H1 (cell line): ENCODE results near the gene PTPRT. TPM values are rescaled to one million over a fixed set of nuclear protein-coding genes. Genes with fewer than 3 reads are reported as not detected.

Experiments
- CTCF ChIA-PET: fragments of 300-600 bp; sonication (Branson Sonifier 250); formaldehyde crosslinking; loops from one replicate; lab custom pipeline; 2021; ENCODE audit not compliant: partially characterized antibody; lab: Charles Lee
- POLR2A ChIA-PET: fragments of 300-600 bp; sonication (Branson Sonifier 250); formaldehyde crosslinking; loops from one replicate; lab custom pipeline; 2021; ENCODE audit warnings: inconsistent platforms; ENCODE audit not compliant: partially characterized antibody; lab: Charles Lee
- DNase-seq, 2 experiments: peaks; one replicate each; pipeline versions ENCODE4 v3.0.0 to v3.0.0-alpha.2; 2010 to 2022; ENCODE audit warnings: low spot score in 2 of 2, low read depth in 1 of 2, mixed read lengths in 1 of 2
- FAIRE-seq: peaks from 2 replicates; lab custom pipeline; 2011; peaks lifted over from hg19 to GRCh38; lab: Jason Lieb, UNC
- H2AFZ ChIP-seq: 2 replicates; pipeline ENCODE4 v1.8.1; 2012; ENCODE audit warnings: low read length, inconsistent platforms
- H2AK5ac ChIP-seq: 2 replicates; pipeline ENCODE4 v1.6.1; 2013; ENCODE audit warnings: low read depth, low read length
- H2BK120ac ChIP-seq: replicated peaks from 2 replicates; pipeline ENCODE3; 2013; ENCODE audit warnings: low read depth, low read length, inconsistent platforms
- H2BK12ac ChIP-seq: 2 replicates; pipeline ENCODE4 v1.6.1; 2013; ENCODE audit warnings: low read depth, low read length
- H2BK15ac ChIP-seq: 2 replicates; pipeline ENCODE4 v1.6.1; 2013; ENCODE audit warnings: low read length
- H2BK20ac ChIP-seq: 2 replicates; pipeline ENCODE4 v1.6.1; 2013; ENCODE audit warnings: low read length
- H2BK5ac ChIP-seq: 2 replicates; pipeline ENCODE4 v1.6.1; 2013; ENCODE audit warnings: low read depth, low read length
- H3K14ac ChIP-seq: 2 replicates; pipeline ENCODE4 v1.6.1; 2013; ENCODE audit warnings: inconsistent platforms; ENCODE audit not compliant: insufficient read length
- H3K18ac ChIP-seq: 2 replicates; pipeline ENCODE4 v1.6.1; 2013; ENCODE audit warnings: low read length; ENCODE audit errors: extremely low read depth
- H3K23ac ChIP-seq: 2 replicates; pipeline ENCODE4 v1.6.1; 2013; ENCODE audit warnings: inconsistent platforms; ENCODE audit not compliant: insufficient read length
- H3K23me2 ChIP-seq: 2 replicates; pipeline ENCODE4 v1.6.1; 2013; ENCODE audit warnings: low read depth, low read length
- H3K27ac ChIP-seq: 2 replicates; pipeline ENCODE4 v1.6.1; 2011; ENCODE audit warnings: low read depth, low read length, inconsistent platforms
- H3K27me3 ChIP-seq, 4 experiments: replicated peaks in 1 of 4; 1 replicate in 1 of 4; 2 replicates in 3 of 4; pipeline versions ENCODE4 v1.6.1 to v1.8.1; 2011 to 2013; ENCODE audit warnings: low read length in 3 of 4, mild to moderate bottlenecking in 3 of 4, inconsistent platforms in 2 of 4, mixed read lengths in 2 of 4, moderate library complexity in 1 of 4; ENCODE audit not compliant: control insufficient read depth in 3 of 4, insufficient read depth in 3 of 4; ENCODE audit errors: extremely low read depth in 1 of 4
- H3K36me3 ChIP-seq, 4 experiments: 2 replicates each; pipeline versions ENCODE4 v1.6.1 to v1.8.1; 2011 to 2013; ENCODE audit warnings: mild to moderate bottlenecking in 4 of 4, low read length in 3 of 4, moderate library complexity in 2 of 4, control low read depth in 1 of 4, inconsistent platforms in 1 of 4; ENCODE audit not compliant: insufficient read depth in 4 of 4, control insufficient read depth in 2 of 4
- H3K4ac ChIP-seq: replicated peaks from 2 replicates; pipeline ENCODE3; 2013; ENCODE audit warnings: low read length, low read depth, mixed read lengths, inconsistent platforms; ENCODE audit not compliant: insufficient read length
- H3K4me1 ChIP-seq, 4 experiments: replicated peaks in 1 of 4; 1 replicate in 1 of 4; 2 replicates in 3 of 4; pipeline versions ENCODE4 v1.6.1 to v1.8.1; 2011 to 2013; ENCODE audit warnings: low read length in 3 of 4, inconsistent platforms in 2 of 4, mixed read lengths in 1 of 4; ENCODE audit not compliant: insufficient read depth in 4 of 4, control insufficient read depth in 3 of 4
- H3K4me2 ChIP-seq, 2 experiments: 2 replicates each; pipeline versions ENCODE4 v1.6.1 to v1.8.1; 2011 to 2013; ENCODE audit warnings: low read depth in 2 of 2, low read length in 2 of 2, control low read depth in 1 of 2, inconsistent platforms in 1 of 2, mild to moderate bottlenecking in 1 of 2; ENCODE audit not compliant: insufficient read depth in 1 of 2
- H3K4me3 ChIP-seq, 4 experiments: fragments of 200-600, 300-600 bp in 1 of 4; sonication (generic), shearing (Covaris generic), sonication (Bioruptor Twin) in 1 of 4; 2 replicates each; pipeline versions ENCODE4 v1.5.1 to v1.8.1; 2011 to 2016; ENCODE audit warnings: low read length in 4 of 4, low read depth in 3 of 4, control low read depth in 2 of 4, inconsistent platforms in 2 of 4, mild to moderate bottlenecking in 2 of 4, mixed read lengths in 1 of 4, moderate library complexity in 1 of 4; ENCODE audit not compliant: insufficient read depth in 2 of 4; ENCODE audit errors: extremely low read depth in 1 of 4
- H3K56ac ChIP-seq: replicated peaks from 2 replicates; pipeline ENCODE3; 2013; ENCODE audit warnings: low read depth, mild to moderate bottlenecking, mixed read lengths, low read length, inconsistent platforms; ENCODE audit not compliant: insufficient read length
- H3K79me1 ChIP-seq: 2 replicates; pipeline ENCODE4 v1.6.1; 2013; ENCODE audit warnings: low read depth, low read length, control low read depth
- H3K79me2 ChIP-seq, 2 experiments: 2 replicates each; pipeline versions ENCODE4 v1.6.1 to v1.8.1; 2012 to 2013; ENCODE audit warnings: low read length in 2 of 2, mild to moderate bottlenecking in 2 of 2, inconsistent platforms in 1 of 2; ENCODE audit not compliant: insufficient read depth in 2 of 2, control insufficient read depth in 1 of 2
- H3K9ac ChIP-seq, 4 experiments: replicated peaks in 1 of 4; 1 replicate in 1 of 4; 2 replicates in 3 of 4; pipeline versions ENCODE4 v1.6.1 to v1.8.1; 2011 to 2013; ENCODE audit warnings: low read depth in 3 of 4, low read length in 3 of 4, control low read depth in 2 of 4, mild to moderate bottlenecking in 2 of 4, moderate library complexity in 2 of 4, inconsistent platforms in 1 of 4; ENCODE audit errors: extremely low read depth in 1 of 4
- H3K9me3 ChIP-seq, 2 experiments: 2 replicates each; pipeline versions ENCODE4 v1.6.1 to v1.8.1; 2012 to 2013; ENCODE audit warnings: mild to moderate bottlenecking in 2 of 2, moderate library complexity in 2 of 2, control low read depth in 1 of 2, inconsistent platforms in 1 of 2, low read depth in 1 of 2, low read length in 1 of 2, mixed read lengths in 1 of 2; ENCODE audit not compliant: insufficient read depth in 2 of 2
- H4K20me1 ChIP-seq, 2 experiments: replicated peaks in 1 of 2; 2 replicates each; pipeline versions ENCODE3 to v1.8.1; 2011 to 2013; ENCODE audit warnings: inconsistent platforms in 2 of 2, low read length in 2 of 2, mild to moderate bottlenecking in 1 of 2; ENCODE audit not compliant: insufficient read depth in 2 of 2, control insufficient read depth in 1 of 2
- H4K5ac ChIP-seq: 2 replicates; pipeline ENCODE4 v1.6.1; 2013; ENCODE audit warnings: low read length, low read depth, mixed read lengths, inconsistent platforms; ENCODE audit not compliant: insufficient read length
- H4K8ac ChIP-seq: 2 replicates; pipeline ENCODE4 v1.8.0; 2013; ENCODE audit warnings: mild to moderate bottlenecking, moderate library complexity, low read length, inconsistent platforms; ENCODE audit not compliant: insufficient read depth; ENCODE audit errors: extremely low read depth
- H4K91ac ChIP-seq: replicated peaks from 2 replicates; pipeline ENCODE3; 2013; ENCODE audit warnings: low read length, mixed read lengths, inconsistent platforms; ENCODE audit not compliant: insufficient read length
- BCL11A ChIP-seq, 2 experiments: IDR thresholded peaks; one replicate each; pipeline ENCODE4 v1.6.1; 2011; ENCODE audit warnings: low read depth in 2 of 2, low read length in 2 of 2, mild to moderate bottlenecking in 2 of 2
- CEBPB ChIP-seq: IDR thresholded peaks from 2 replicates; pipeline ENCODE4 v1.6.1; 2012; ENCODE audit warnings: low read depth, low read length
- EGR1 ChIP-seq: IDR thresholded peaks from 2 replicates; pipeline ENCODE4 v1.6.1; 2011; ENCODE audit warnings: low read depth, low read length, borderline replicate concordance
- WGBS, 2 experiments: shearing (Covaris generic) in 1 of 2; methylation state at CpG; one replicate each; pipeline versions ENCODE4 v1.1.6 to v1.1.7; 2013 to 2015; ENCODE audit warnings: low lambda C conversion rate in 2 of 2, mixed read lengths in 2 of 2, inconsistent platforms in 1 of 2, low coverage in 1 of 2, missing lambda C conversion rate in 1 of 2; ENCODE audit not compliant: insufficient replicate concordance in 2 of 2, insufficient coverage in 1 of 2, insufficient read length in 1 of 2; ENCODE audit errors: extremely low coverage in 1 of 2, missing lambda C conversion rate in 1 of 2; 5-methylcytosine and 5-hydroxymethylcytosine counted together
- polyA plus RNA-seq, 7 experiments: library from polyadenylated mRNA; depleted of rRNA in 3 of 7; stranded (reverse) in 5 of 7; unstranded in 2 of 7; fragments of >200 nt in 5 of 7; fragments of 200-250 nt in 2 of 7; gene quantifications; 1 replicate in 5 of 7; 2 replicates in 1 of 7; 4 replicates in 1 of 7; pipeline versions ENCODE4 v1.2.1 to v1.2.3, GENCODE V29; 2011 to 2013; ENCODE audit warnings: missing spikeins in 2 of 7, mixed read lengths in 2 of 7
- total RNA-seq: library from RNA; stranded (reverse); fragmentation: NEBNext Ultra II Directional; extraction: Animal tissue kit (Norgen Biotek cat#: 25700); gene quantifications from 2 replicates; pipeline ENCODE4 v1.2.1, GENCODE V29; 2021

PTPRT gene
- total and polyA plus RNA-seq, 2 of the 8 experiments (the other 6 are each of a cell fraction or from before 2014, with no cell fraction given): 0.33 to 1.8 TPM

DNA sequence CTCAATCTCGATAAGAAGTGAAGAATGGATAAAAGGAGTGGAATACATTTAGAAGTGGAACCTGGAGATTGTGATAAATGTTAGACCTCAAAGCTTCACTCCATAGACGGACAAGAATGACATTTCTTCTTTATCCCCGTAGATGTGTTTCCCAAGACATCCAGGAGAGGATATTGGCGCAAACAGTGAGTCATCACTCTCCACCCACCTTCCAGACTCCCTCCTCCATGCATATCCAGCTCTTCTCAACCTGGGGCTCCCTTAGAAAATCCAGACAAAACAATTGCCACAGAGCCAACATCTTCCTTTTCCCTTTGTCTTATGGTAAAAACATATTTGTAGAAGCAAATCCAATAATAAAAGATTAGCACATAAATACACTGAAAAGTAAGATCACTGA, 586.1 kb downstream of the PTPRT start:
- H3K18ac ChIP-seq: no peak overlapping the region
- no peak overlapping the region for H4K5ac ChIP-seq
- H3K4me2 ChIP-seq: no peak overlapping the region
- H4K91ac ChIP-seq: no peak overlapping the region
- no peak overlapping the region for H2BK120ac ChIP-seq
- DNase-seq (no peak), FAIRE-seq (no peak)
- H3K23ac ChIP-seq: no peak overlapping the region
- no peak overlapping the region for H3K4ac ChIP-seq
- no peak overlapping the region for H3K14ac ChIP-seq
- no peak overlapping the region for H3K4me3 ChIP-seq
- ChIA-PET CTCF (interaction anchor here (0.6 to 1.2 kb wide), 7 partner anchors 13 to 805 kb away, joined by 3 to 6 read pairs (median 3); no protein-coding TSS in a partner anchor), POLR2A (no interaction called here)
- H3K27ac ChIP-seq: no peak overlapping the region
- no peaks in the 10 kb centered on the region for H3K36me3 ChIP-seq
- no peak overlapping the region for H3K56ac ChIP-seq
- no peaks in the 10 kb centered on the region for H3K9me3 ChIP-seq
- H3K4me1 ChIP-seq: no peaks in the 10 kb centered on the region
- no peak overlapping the region for H4K8ac ChIP-seq
- no peak overlapping the region for H2BK5ac ChIP-seq
- H2BK15ac ChIP-seq: no peak overlapping the region
- no peaks in the 10 kb centered on the region for H3K79me1 ChIP-seq
- H2BK12ac ChIP-seq: no peak overlapping the region
- H3K79me2 ChIP-seq: no peaks in the 10 kb centered on the region
- no peak overlapping the region for H3K9ac ChIP-seq
- H2BK20ac ChIP-seq: no peak overlapping the region
- no peaks in the 10 kb centered on the region for H3K23me2 ChIP-seq
- WGBS, 2 experiments: 94% methylated on average over 4 of the region's 4 CpGs; no CpG with 5 or more reads in 1 of the 2 experiments
- no peak overlapping the region for H2AK5ac ChIP-seq
- no peaks in the 10 kb centered on the region for H3K27me3 ChIP-seq
- no peaks in the 10 kb centered on the region for H4K20me1 ChIP-seq
- no peak overlapping the region for H2AFZ ChIP-seq
- no peak for TF ChIP-seq BCL11A (IDR thresholded peaks at IDR 0.05; ENCODE audit: low read depth in 2 of 2, low read length in 2 of 2)
- no peak for TF ChIP-seq EGR1
- TF ChIP-seq CEBPB: no peak
